HK-2 (cell line): ENCODE data around the gene GDNF.

Experiments
- DNase-seq: peaks from one replicate; pipeline ENCODE4 v3.0.0-alpha.2; 2018; ENCODE audit not compliant: unreplicated experiment

The GDNF gene

GRCh38 chr5:37847978-37848425 is 8.2 kb upstream of the GDNF start:
- no peak for DNase-seq

GRCh38 chr5:37846786-37847310 is 7.0 kb upstream of the GDNF start:
- DNase-seq = no peak

DNA sequence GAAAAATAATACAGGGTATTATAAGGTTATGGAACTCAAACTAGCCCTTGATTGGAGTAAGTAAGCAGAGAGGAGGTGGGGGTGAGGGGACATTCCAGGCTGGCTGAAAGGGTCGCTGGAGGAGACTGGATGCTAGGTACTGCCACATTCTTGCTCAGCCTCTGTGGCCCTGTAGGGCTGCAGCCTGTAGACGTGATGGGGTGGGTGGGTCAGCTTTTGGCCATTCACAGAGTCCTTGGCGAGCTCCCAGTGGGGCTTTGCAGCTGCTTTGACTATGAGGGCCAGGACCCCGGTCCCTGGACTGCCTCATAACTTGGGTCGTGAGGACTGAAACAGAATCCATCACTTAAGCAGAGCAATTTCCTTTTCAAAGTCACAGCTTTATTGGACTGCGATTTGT is 4.2 kb upstream of the GDNF start:
- DNase-seq = no peak

- DNase-seq = no peak
Observed at GRCh38 chr5:37842048-37842447, 2.2 kb upstream of the GDNF start.

GRCh38 chr5:37841203-37841602 is 1.4 kb upstream of the GDNF start:
- no peak for DNase-seq

DNA sequence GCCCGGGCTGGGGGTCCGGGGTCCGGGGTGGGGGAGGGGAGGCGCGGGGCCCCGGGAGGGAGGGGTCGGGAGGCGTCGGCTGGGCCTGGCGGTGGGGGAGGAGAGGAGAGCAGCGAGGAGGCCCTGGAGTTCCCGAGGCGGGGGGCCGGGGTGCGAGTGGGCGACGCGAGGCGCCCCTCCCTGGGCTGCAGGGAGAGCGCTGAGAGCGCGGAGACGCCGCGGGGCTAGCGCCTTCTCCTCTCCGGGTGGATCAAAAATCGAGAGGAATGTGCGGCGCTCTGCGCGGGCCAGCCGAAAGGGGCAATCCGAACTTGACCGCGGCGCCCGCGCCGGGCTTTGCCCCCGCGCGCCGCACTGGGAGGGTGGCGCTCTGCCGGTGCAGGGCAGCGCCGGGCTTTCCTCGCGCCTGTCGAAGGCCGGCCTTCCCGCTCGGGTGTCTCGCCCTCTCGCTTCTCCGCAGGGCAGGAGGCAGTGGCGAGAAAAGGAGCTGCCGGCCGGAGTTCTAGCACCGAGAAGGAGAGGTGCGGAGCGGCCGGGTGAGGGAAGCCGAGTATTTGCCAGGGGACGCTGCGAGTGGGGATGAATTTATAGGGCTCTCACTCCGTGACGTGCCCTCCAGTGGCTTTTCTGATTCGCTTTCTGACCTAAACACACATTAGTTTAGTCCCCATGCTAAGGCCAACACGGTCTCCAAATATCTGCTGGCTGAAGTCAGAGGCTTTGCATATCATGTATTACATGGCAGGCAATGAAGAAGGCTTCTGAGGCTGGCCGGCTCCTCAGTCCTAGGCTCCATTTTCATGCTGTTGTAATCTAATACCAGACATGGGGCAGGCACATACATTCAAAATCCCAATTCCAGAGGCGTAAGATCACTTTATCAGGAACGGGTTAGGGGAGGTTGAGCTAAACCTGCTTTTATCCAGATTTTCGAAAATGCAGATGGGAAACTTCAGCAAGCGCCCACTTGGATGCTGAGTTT is 503 bp upstream of the GDNF start:
- peak; percentile 79 for DNase-seq

DNA sequence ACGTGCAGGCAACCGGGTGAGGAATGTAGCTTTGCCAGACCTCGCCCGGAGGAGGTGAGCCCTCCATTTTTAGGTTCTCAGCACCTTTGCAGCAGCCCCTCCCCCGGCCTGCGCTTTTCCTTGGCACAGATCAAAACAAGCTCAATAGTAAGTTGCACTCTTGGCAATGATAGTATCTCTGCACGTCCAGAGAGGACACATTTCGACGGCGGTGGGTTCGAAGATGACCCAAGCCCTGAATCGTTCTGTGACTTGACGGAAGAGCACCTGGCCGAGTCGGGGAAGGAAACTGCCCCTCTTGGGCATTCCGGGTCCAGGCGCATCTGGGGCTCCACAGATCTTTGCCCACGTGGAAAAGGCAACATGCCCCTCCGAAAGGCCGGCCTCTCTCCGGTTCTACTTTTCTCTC is 904 bp downstream of the GDNF start:
- DNase-seq = peak; percentile 26

DNA sequence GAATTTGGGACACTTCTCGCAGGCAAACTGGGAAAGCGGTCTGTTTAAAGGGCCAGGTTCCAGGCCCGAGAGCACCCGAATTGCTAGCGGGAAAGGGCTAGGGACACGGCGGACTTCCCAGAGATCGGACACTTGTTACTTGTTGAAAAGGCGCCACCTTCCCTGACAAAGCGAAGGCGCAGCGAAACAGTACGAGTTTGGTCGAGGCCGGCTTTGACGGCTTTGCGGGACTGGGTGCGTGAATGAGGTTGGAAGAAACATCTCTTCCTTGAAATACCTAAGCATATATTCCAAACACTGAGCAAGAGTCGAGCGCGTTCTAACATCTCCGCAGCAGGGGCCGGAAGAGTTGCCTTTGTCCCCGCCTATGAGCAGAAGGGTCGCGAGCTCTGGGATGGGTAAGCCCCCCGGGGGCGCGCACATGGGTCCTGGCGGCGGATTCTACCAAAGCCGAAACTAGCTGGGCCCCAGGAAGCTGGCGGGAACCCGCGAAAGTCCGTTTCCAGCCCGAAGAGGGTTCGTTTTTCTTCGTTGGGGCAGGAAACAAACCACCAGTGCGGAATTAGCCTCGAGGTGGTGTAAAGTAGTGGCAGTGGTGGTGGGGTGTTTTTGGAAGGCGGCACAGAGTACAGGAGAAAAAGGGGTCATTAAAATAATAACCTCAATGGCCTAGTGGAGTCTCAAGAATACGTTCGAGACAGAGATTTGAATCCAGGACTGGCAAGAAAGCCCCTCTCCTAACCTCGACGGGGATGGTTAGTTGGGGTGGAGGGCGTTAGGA is 1.5 kb downstream of the GDNF start:
- peak; percentile 64 for DNase-seq

- peak; percentile 84 for DNase-seq
Observed at GRCh38 chr5:37837414-37838032, 2.3 kb downstream of the GDNF start.

DNA sequence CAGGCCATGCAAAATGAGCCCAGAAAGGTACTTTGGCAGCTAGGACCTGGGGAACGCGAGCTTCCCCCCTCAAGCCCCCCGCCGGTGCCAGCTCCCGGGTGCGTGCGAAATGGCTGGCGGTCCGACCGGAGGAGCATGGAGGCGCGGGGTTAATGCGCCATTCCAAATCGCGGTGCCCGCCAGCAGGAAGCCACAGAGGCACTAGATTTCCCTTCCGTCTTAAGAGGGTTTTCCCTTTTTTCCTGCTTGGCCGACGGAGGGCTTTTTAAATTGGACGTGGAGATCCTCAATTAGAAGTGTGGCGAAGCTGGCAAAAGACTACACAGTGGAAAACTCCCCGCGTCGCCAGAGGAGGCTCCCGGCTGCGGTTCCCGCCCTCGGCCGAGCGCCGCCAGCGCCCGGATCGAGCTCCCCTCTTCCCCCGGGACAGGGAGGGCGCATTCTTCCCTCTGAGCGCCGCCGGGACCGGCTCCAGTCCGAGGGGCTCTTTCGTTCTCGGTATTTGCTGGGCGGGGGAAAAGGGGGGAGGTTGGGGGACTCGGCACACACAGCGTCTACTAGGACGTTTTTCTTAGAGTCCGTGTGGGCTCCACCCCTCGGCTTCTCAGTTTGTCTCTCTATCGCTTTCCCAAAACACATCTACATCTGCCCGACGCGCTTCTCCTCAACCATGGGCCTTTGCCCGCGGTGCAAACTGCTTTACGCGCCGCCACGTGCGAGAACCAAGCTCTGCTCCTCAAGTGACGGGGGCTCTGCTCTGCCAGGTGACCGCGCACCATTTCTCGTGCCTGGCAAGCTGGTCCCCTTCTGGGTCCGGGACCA is 3.0 kb downstream of the GDNF start:
- peak; percentile 55 for DNase-seq

- DNase-seq = no peak
Observed at GRCh38 chr5:37836235-37836591, 3.6 kb downstream of the GDNF start.

- DNase-seq = no peak
Observed at GRCh38 chr5:37835380-37835973, 4.4 kb downstream of the GDNF start.

- DNase-seq = no peak
Observed at GRCh38 chr5:37834542-37835379, 5.1 kb downstream of the GDNF start.

- DNase-seq = no peak
Observed at GRCh38 chr5:37833990-37834389, 5.9 kb downstream of the GDNF start.

GRCh38 chr5:37831821-37832534 is 7.9 kb downstream of the GDNF start:
- no peak for DNase-seq

DNA sequence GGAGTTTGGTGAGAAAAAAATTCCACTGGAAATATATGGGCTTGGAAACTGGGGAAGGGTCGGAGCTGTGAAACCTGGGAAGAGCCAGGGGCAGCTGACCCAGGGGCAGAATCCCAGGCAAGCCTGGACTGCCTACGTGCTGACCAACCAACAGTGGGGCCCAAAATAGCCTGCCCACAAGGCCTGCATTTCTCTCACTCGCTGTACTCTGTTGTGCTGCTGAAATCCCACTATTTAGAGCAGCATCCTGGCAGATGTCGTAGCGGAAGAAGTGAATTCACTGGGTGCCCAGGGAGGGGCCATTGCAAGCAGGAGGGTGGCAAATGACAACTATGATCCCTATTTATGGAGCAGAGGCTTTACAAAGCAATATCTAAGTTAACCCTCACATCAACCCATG is 9.5 kb downstream of the GDNF start:
- no peak for DNase-seq

DNA sequence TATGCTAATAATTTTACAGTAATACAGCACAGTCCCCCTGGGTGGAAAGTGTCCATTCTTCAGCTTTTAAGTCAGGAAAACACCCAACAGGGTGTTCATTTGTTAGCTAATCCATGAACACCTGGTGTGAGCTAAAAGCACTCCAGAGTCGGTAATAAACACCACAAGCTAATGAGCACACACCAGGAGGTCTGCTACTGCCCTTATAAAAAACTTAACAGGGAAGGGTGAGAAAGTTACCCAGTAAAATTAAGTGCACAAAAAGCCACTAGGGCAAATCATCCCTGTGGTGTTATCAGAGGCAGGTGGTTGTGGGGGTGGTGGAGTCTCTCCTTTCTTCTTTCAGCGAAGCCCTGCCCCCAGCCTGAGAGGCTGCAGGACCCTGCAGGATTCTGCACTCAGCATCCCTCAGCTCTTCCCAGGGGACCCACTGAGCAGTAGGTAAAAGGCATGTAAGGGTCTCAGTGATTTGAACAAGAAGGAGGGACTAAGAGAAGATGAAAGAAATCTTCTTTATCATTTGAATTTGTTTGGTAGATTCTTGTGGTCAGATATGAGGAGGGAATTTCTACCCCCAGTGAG is 14.4 kb downstream of the GDNF start:
- DNase-seq = no peak

- no peak for DNase-seq
Observed at GRCh38 chr5:37823433-37824152, 16.2 kb downstream of the GDNF start.
